ENCODE data around the gene TBX18.

Gene TBX18

GRCh38 chr6:84657486-84657885 is 106.9 kb downstream of the TBX18 start:
- Histone ChIP-seq H3K27ac (ENCODE audit: low read depth, low read length) (no peak overlapping the region), H3F3A (ENCODE audit: control insufficient read depth, insufficient read depth) (no peaks in the 10 kb centered on the region), H3K4me3 (ENCODE audit: low read length) (no peak overlapping the region), H3K27me3 (ENCODE audit: control insufficient read depth, low read length) (no peaks in the 10 kb centered on the region), H3K36me3 (ENCODE audit: control insufficient read depth, low read length) (no peaks in the 10 kb centered on the region), H3K9me3 (ENCODE audit: control insufficient read depth, insufficient read depth, low read length) (no peaks in the 10 kb centered on the region), H3K4me2 (ENCODE audit: low read length) (no peak overlapping the region), H3K4me1 (ENCODE audit: control insufficient read depth, low read length) (no peaks in the 10 kb centered on the region), H3K79me2 (ENCODE audit: control insufficient read depth, low read length) (no peaks in the 10 kb centered on the region), H3K9me2 (replicated peaks; ENCODE audit: control insufficient read depth, low read length) (no peaks in the 10 kb centered on the region), H4K20me1 (ENCODE audit: control insufficient read depth, insufficient read depth, low read depth, low read length) (no peaks in the 10 kb centered on the region)
- TF ChIP-seq EZH2phosphoT487 (IDR thresholded peaks at IDR 0.05; ENCODE audit: borderline replicate concordance, low read length) (no peak), CTCF (IDR thresholded peaks at IDR 0.05; ENCODE audit: low read depth, low read length, poor library complexity, severe bottlenecking) (no peak)

- no peak overlapping the region for H3K4me3 ChIP-seq (ENCODE audit: low read length)
- no peaks in the 10 kb centered on the region for H3K36me3 ChIP-seq (ENCODE audit: control insufficient read depth, low read length)
- no peaks in the 10 kb centered on the region for H3F3A ChIP-seq (ENCODE audit: control insufficient read depth, insufficient read depth)
- H3K4me1 ChIP-seq (ENCODE audit: control insufficient read depth, low read length), result no peaks in the 10 kb centered on the region
- H3K27ac ChIP-seq (ENCODE audit: low read depth, low read length), result no peak overlapping the region
- TF ChIP-seq CTCF (IDR thresholded peaks at IDR 0.05; ENCODE audit: low read depth, low read length, poor library complexity, severe bottlenecking) (no peak), EZH2phosphoT487 (IDR thresholded peaks at IDR 0.05; ENCODE audit: borderline replicate concordance, low read length) (no peak)
- no peaks in the 10 kb centered on the region for H3K9me3 ChIP-seq (ENCODE audit: control insufficient read depth, insufficient read depth, low read length)
- H4K20me1 ChIP-seq (ENCODE audit: control insufficient read depth, insufficient read depth, low read depth, low read length), result no peaks in the 10 kb centered on the region
- no peaks in the 10 kb centered on the region for H3K9me2 ChIP-seq (replicated peaks; ENCODE audit: control insufficient read depth, low read length)
- no peaks in the 10 kb centered on the region for H3K27me3 ChIP-seq (ENCODE audit: control insufficient read depth, low read length)
- H3K4me2 ChIP-seq (ENCODE audit: low read length), result no peak overlapping the region
- no peaks in the 10 kb centered on the region for H3K79me2 ChIP-seq (ENCODE audit: control insufficient read depth, low read length)
Observed at GRCh38 chr6:84657025-84657424, 107.4 kb downstream of the TBX18 start.

- Histone ChIP-seq H3K9me3 (ENCODE audit: control insufficient read depth, insufficient read depth, low read length) (no peaks in the 10 kb centered on the region), H3F3A (ENCODE audit: control insufficient read depth, insufficient read depth) (no peaks in the 10 kb centered on the region), H3K36me3 (ENCODE audit: control insufficient read depth, low read length) (no peaks in the 10 kb centered on the region), H3K4me3 (ENCODE audit: low read length) (no peak overlapping the region), H3K4me2 (ENCODE audit: low read length) (no peak overlapping the region), H4K20me1 (ENCODE audit: control insufficient read depth, insufficient read depth, low read depth, low read length) (no peaks in the 10 kb centered on the region), H3K27ac (ENCODE audit: low read depth, low read length) (no peak overlapping the region), H3K9me2 (replicated peaks; ENCODE audit: control insufficient read depth, low read length) (no peaks in the 10 kb centered on the region), H3K27me3 (ENCODE audit: control insufficient read depth, low read length) (no peaks in the 10 kb centered on the region), H3K4me1 (ENCODE audit: control insufficient read depth, low read length) (no peaks in the 10 kb centered on the region), H3K79me2 (ENCODE audit: control insufficient read depth, low read length) (no peaks in the 10 kb centered on the region)
- no peak for TF ChIP-seq EZH2phosphoT487 (IDR thresholded peaks at IDR 0.05; ENCODE audit: borderline replicate concordance, low read length)
- TF ChIP-seq CTCF (IDR thresholded peaks at IDR 0.05; ENCODE audit: low read depth, low read length, poor library complexity, severe bottlenecking), result no peak
Observed at GRCh38 chr6:84653027-84653551, 111.3 kb downstream of the TBX18 start.
